HK-2 (cell line): ENCODE measurements around the gene UNC5C.
"Not testable (repeated sequence)": the region's sequence is repeated elsewhere in the genome, so short reads cannot be mapped to it uniquely, and the experiment has no call there.

ENCODE experiments used
- DNase-seq: peaks from one replicate; pipeline ENCODE4 v3.0.0-alpha.2; 2018; ENCODE audit not compliant: unreplicated experiment

The UNC5C gene

GRCh38 chr4:95180531-95181242 lies 368.1 kb downstream of the UNC5C start:
- no peak for DNase-seq

- DNase-seq = no peak
Measured at GRCh38 chr4:95178938-95179337, 369.8 kb downstream of the UNC5C start.

GRCh38 chr4:95171377-95171776 lies 377.4 kb downstream of the UNC5C start:
- DNase-seq = not testable (repeated sequence)

- DNase-seq = no peak
Measured at GRCh38 chr4:95170176-95170575, 378.6 kb downstream of the UNC5C start.

- DNase-seq = no peak
Measured at GRCh38 chr4:95167805-95168204, 381.0 kb downstream of the UNC5C start.

- DNase-seq = no peak
Measured at GRCh38 chr4:95165926-95166524, 382.7 kb downstream of the UNC5C start.

- DNase-seq = no peak
Measured at GRCh38 chr4:95162867-95163266, 385.9 kb downstream of the UNC5C start.

- DNase-seq = no peak
Measured at GRCh38 chr4:95161781-95162469, 386.8 kb downstream of the UNC5C start.

GRCh38 chr4:95159384-95159783 lies 389.4 kb downstream of the UNC5C start:
- DNase-seq = no peak

- DNase-seq = no peak
Measured at GRCh38 chr4:95158626-95159025, 390.1 kb downstream of the UNC5C start.

GRCh38 chr4:95158045-95158444 lies 390.7 kb downstream of the UNC5C start:
- no peak for DNase-seq

GRCh38 chr4:95157596-95157995 lies 391.2 kb downstream of the UNC5C start:
- DNase-seq = no peak

GRCh38 chr4:95156452-95156765 lies 392.4 kb downstream of the UNC5C start:
- DNase-seq = no peak

- no peak for DNase-seq
Measured at GRCh38 chr4:95155759-95156451, 392.9 kb downstream of the UNC5C start.

- no peak for DNase-seq
Measured at GRCh38 chr4:95153182-95153581, 395.6 kb downstream of the UNC5C start.

- no peak for DNase-seq
Measured at GRCh38 chr4:95151255-95151654, 397.5 kb downstream of the UNC5C start.

- no peak for DNase-seq
Measured at GRCh38 chr4:95142932-95143331, 405.8 kb downstream of the UNC5C start.

GRCh38 chr4:95141361-95141760 lies 407.4 kb downstream of the UNC5C start:
- DNase-seq = no peak

- not testable (repeated sequence) for DNase-seq
Measured at GRCh38 chr4:95139424-95139823, 409.3 kb downstream of the UNC5C start.

- DNase-seq = not testable (repeated sequence)
Measured at GRCh38 chr4:95134016-95134415, 414.8 kb downstream of the UNC5C start.

- DNase-seq = peak; percentile 33
Measured at GRCh38 chr4:95129821-95130311, 418.9 kb downstream of the UNC5C start.

GRCh38 chr4:95129031-95129430 lies 419.7 kb downstream of the UNC5C start:
- DNase-seq = no peak
